NCI-H1930 (cell line): ENCODE measurements around the gene AMOTL1.

Experiments
- DNase-seq, 2 experiments: peaks; one replicate each; lab custom pipeline; 2025; lab: John Stamatoyannopoulos, UW

Gene AMOTL1

DNA sequence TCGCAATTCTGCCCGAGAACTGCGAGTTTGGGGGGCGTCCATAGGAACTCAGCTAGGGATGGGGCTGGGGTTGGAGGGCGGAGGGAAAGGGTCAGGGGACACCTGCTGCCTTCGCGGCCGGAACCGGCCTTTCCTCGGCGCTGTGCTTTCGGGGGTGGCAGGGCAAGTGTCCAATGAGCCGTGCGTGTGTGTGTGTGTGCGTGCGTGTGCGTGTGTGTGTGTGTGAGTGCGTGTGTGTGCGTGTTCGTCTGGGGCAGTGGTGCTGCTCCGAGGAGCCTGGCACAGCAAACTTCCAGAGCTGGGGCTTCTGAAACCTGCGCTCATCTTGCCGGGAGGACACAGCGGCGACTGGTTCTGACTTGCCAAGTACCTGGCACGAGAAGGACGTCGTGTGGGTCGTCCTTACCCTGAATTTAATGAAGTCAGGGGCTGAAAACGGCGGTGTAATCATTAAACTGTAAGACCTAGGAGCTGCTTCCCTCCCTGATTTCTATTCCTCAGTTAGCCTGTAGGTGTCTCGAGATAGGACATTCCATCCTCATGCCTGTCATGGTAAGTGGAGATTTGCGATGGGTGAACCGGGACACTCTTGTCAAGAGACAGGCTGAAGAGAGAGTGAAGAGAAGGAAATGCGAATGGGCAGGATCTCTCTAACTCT is 27.0 kb upstream of the AMOTL1 start:
- peak; percentile 31 to 53 for DNase-seq

DNA sequence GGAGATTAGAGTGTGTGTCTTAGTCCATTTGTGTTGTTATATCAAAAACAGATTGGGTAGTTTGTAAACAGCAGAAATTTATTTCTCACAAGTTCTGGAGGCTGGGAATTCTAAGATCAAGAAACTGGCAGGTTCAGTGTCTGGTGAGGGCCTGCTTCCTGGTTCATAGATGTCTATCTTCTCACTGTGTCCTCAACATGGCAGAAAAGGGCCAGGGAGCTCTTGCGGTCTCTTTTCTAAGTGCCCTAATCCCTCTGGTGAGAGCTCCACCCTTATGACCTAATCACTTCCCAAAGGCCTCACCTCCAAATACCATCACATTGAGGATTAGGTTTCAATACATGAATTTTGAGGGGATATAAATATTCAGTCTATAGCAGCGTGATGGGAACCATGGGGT is 25.5 kb upstream of the AMOTL1 start:
- DNase-seq = no peak

DNA sequence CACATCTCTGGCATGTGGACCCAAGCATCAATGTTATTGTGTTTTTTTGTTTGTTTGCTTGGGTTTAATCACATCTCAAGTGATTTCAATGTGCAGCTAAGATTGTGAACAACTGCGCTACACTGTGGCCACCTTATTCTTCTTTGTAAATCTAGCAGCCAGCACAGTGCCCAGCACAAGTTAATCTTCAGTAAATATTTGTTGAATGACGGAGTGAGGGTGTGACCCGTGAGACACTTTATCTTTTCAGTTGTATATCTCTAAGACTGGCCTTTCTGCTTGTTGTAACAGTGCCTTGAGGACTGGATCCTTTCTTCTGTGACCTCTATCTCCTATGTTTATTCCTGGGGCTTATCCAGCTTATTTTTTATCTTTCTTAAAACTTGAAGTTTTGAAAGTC is 21.4 kb upstream of the AMOTL1 start:
- DNase-seq = no peak

DNA sequence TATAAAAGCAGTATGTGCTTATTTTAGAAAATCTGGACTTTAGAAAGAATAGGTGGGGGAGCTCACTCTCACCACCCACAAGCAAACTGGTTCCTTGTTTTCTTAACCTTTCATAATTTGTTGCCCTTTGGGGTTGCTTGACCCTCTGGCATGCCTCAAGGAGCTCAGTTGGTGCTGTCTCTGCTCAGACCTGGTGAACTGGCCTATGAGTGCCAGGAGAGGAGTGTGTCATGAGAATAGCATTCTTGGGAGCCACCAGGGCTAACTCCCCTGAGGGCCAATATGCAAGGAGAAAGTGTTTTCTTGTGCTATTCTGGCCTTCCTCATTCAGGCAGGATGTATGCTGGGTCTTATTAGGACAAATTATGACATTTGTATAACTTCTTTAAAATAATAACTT is 21.0 kb upstream of the AMOTL1 start:
- no peak for DNase-seq

DNA sequence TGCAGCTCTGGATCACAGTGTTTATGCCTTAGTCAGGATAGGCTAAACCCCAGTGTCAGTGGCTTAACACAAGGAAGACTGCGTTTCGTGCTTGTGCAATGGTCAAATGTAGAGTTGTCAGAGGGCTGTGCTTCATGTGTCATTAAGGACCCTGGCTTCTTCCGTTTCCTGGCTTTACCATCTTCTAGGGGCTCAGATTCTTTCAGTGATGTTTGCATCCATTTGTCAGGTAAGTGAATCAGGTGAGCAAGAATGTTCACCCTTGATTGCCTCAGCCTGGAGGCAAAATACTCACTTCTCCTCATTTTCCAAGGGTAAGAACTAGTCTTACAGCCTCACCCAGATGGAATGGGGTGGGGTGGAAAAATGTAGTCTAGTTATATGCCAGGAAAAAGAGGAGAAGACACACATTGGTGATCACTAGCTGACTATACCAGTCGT is 20.5 kb upstream of the AMOTL1 start:
- no peak for DNase-seq

DNA sequence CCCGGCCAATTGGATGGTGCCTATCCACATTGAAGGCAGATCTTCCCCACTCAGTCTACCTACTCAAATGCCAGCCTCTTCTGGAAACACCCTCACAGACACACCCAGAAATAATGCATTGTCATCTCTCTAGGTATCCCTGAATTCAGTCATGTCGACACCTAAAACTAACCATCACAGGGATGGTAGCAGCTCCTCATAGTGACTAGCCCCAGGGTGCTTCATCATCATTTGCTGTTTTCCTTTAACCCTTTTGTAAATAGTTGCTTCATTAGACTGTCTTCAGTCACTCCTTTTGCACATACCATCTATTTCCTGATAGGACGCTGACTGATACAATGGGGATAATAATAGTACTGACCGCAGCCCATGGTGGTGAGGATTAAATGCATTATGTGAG is 18.8 kb upstream of the AMOTL1 start:
- no peak for DNase-seq

DNA sequence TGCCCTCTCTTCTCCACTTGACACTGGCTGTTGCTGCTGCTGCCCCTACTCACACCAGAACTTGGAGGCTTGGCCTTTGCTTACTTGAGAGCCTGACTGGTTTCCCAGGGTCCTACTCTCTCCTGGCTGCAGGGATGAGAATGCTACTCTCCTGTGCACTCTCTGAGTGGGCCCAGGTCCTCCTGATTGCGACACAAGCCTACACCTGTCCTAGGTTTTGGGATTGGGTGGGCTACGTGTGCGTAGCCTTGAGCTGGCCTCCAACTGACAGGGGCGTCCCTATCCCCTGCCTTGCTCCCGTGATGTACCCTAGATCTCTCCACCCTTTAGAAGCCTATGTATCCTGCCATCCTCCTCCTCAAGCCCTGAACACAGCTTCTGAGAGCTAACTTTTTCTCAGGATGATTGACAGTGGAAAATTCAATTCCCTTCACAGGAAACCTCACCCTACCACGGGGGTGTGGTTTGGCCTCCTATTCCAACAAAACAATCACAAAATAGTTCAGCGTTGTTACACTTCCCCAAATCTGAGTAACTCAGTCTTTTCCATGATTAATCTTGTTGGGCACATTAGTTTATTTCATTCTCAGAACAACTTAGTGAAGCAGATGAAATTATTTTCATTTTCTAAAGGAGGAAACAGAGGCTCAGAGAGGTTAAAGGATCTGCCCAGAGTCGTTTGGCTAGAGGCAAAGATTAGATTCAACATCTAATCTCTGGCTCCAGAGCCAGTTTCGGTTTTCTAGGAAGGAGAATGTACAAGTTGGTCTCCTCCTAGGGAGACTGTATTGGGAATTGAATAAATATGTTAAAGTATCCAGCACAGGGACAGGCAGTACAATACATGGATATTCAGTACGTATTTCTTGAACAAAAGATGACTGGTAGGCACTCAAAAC is 17.6 kb upstream of the AMOTL1 start:
- no peak for DNase-seq

DNA sequence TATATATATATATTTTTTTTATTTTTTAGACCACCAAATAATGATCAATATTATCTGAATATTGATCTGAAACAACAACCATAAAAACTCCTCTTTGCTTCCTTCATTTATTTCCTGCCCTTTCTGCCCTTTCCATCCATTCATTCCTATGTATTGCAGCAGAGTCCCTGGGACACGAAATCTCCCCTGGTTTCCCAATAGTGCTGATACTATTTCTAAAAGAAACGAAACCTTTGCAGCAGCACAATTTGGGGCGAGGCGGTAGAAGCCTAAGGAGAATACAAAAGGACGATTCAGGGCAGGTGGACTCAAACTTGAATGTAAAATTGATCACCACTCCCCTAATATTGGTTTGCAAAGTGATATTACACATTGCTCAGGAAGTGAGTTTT is 16.9 kb upstream of the AMOTL1 start:
- no peak for DNase-seq

DNA sequence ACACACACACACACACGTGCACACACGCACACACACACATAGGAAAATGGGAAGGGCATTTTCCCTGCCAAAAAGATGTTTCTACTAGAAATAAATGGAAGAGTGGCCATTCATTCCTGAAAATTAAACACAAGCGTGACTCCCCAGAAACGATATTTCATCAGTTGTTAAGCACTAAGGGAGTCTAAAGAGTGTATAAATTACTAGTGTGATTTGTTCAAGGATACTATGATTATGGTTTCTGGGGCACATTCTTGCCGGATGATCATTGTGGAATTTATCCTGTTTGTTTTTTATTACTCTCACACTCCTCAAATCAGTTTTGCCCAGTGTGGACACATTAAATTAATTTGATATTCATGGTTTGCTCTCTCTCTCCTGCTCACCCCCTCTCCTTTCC is 16.4 kb upstream of the AMOTL1 start:
- no peak for DNase-seq

DNA sequence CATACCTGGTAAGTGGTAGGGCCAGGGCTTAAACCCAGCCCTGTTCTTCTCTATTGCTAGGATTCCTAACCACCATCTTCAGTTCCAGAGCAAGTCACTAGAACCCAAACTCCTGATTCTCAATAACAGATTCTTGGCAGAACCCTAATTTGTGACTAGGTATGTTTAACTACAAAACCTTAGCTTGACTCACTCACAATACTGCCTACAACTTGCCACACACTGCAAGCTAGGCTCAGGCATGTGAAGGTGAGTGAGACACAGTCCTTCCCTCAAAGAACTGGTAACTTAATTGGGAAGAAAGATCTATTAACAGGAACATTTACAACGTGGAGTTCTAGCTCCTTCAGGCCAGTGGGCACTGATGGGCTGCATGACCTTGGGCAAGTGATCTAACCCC is 14.5 kb upstream of the AMOTL1 start:
- DNase-seq = no peak

DNA sequence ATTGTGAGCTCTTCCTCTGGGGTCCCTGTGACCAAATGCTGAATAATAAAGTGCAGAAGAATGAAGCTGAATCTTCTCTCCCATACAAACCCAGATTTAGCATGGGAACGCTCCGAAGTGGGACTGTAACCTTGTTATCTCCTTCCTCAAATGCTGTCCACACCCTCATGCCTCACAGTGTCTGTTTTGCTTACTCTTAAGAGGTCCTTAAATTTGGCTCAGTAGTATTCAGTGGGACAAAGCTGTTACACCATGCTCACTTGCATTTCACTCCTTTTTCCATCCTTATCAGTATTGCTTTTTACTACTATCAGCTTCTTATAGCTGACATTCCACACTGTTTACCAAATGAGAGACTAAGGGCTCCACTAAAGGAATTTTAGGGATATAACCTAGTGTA is 13.8 kb upstream of the AMOTL1 start:
- no peak for DNase-seq

DNA sequence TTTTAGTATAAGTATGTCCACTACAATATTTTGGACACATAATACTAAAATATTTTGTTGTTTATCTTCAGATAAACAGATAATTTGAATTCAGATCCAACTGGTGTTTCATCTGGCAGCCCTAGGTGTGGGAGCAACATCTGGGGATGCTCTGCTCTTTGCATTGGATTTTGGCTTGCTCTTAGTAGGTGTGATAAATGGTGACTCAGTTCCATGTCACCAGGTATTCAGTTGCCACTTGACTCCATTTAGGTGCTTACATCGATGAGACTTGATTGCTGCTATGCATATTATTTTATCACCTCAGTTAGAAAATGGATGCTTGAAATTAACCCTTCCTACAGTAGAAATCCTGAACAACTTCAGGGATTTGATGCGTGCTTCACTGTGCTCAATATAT is 13.3 kb upstream of the AMOTL1 start:
- DNase-seq = no peak

DNA sequence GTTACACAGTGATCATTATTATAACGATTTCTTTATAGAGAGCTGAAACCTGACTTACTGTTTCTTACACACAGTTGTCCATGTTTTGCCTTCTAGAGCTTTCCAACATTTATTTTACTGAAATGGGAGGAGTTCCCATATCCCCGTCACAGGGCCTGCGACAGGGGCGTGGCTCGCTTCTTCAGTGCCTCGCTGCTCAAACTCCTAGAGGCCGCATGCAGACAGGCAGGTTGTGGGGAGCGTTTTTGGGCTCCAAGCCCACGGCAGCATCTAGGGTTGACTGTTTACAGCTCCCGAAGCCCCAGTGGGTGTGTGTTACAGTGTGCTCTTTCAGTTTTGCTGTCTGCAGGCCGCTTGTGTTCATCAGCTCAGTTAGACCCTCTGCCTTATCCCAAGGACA is 12.7 kb upstream of the AMOTL1 start:
- DNase-seq = no peak

DNA sequence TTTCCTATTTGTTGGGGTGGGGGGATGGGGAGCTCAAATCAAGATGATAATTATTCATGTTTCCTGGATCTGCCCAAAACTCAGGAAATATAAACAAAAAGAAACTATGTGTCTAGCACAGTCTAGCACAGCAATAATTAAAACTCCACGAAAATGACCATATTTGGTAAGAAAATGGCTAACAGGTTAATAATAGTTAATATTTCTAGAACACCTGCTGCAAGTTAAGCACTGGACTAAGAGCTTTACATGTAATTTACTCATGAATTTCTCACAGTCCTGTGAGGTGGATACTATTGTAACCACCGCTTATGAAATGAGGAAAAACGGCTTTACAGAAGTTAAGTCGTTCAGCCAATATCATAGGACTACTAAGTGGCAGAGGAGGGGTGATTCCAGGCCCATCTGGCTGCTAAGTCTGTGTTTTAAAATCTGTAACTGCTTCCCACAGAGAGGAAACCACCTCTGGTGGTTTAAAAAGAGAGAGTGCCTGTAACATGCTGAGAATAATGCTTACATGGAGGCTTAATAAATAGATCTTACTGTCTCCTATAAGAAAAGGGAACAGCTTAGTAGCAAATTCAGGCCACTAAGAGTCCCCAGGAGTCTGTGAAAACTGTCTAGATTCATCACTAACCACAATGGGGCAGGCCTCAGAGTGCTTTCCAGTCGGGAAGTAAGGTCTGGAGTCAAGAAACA is 11.0 kb upstream of the AMOTL1 start:
- DNase-seq = no peak

DNA sequence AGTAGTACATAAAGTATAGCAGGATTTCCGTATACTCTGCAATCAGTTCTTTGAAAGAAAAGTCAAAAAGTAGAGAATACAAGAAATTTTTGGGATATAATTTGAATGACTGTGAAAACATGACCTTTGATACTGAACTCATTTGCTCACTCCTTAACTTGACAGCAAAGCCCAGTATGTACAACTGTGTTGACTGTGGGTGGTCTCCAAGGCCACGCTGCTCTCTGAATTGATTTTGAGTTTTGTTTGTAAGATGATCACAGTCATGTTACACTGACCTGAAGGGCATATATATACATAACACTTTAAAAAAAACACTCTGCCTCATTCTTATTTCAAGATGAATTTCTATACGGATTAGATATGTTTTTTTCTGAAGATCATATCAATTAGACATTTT is 9.5 kb upstream of the AMOTL1 start:
- DNase-seq = no peak

DNA sequence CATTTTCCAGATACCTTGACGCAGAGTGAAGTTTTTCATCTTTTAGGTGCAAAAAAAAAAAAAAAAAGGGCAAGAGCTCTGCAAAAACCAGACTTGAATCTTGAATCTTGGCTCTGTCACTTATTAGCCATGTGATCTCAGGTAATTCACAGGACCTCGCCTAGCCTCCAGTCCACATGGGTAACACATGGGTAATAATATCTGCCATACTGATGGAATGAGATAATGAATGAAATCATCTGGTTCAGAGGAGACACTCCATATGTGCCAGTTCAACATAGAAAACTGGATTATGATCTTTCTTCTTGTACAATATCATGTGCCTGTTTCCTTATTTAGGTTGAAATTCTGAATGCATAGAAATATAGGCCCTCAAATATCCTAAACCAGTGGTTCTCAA is 8.6 kb upstream of the AMOTL1 start:
- DNase-seq = no peak

DNA sequence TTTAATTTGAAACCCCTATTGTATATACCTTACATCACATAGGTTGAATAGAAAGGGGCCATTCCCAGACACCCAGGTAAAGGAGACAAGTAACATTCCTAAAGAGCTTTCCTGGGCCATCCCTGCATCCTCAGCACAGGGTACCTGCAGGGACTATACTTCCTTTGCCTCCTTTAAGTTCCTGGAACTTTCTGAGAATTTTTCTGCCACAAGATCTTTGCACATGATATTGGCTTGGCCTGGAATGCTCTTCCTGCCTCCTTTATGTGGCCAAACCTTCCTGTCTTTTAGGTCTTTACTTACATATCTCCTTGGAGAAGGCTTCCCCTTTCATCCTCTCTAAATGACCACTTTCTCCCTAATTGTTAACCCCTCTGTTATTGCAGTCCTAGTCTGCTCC is 7.9 kb upstream of the AMOTL1 start:
- no peak for DNase-seq

DNA sequence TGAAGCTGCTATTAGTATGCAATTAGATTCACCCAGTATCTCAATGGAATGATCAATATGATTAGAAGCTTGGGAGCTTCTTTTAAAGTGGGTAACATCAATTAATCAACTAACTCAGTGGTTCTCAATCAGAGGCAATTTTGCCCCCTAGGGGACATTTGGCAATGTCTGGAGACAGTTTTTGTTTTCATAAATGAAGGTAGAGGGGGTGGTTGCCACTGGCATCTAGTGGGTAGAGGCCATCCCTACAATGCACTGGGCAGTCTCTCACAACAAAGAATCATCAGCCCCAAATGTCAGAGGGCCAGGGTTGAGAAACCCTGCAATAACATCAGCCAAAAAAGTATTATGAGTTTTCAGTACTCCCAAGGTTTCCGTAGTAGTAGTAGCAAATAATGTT is 5.9 kb upstream of the AMOTL1 start:
- DNase-seq = no peak

DNA sequence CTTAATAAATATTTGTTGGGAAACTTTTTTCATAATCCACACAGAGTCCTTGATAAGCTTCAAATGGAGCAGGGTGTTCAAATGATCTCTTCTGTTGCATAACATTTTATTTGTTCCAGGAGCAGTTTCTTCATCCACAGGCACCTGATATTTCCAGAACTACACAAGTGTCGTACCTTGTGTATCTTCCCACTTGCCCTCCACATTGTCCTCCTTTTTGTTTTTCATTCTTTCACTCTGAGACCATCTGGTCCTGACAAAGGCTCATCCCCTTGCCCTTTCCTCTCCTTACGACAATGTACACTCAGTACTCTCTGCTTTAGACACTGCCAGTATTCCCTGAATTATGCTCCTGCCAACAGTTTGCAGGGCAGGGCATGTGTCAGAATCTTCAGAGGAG is 5.2 kb upstream of the AMOTL1 start:
- no peak for DNase-seq

DNA sequence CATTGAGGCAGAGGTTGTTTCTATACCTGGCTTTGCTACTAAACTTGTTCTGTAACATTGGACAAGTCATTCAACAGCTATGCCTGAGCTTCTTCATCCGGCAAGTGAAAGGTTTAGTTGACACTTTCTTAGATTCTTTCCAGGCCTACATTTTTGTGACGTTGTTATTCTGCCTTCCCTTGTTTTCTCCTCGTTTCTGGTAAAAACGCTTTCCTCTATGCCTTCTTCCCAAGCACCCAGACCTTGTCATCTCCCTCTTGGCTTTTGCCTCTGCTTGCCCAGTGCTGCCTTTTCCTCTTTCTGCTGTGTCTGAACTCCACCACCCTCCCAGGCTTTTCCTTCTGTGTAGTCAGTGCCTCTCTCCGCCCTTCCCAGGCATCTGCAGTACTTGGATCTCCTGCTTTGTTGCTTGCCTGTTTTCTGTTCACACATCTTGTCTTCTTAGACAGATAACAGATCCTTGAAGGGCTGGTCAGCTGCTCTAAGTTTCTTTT is 1.4 kb upstream of the AMOTL1 start:
- no peak for DNase-seq

DNA sequence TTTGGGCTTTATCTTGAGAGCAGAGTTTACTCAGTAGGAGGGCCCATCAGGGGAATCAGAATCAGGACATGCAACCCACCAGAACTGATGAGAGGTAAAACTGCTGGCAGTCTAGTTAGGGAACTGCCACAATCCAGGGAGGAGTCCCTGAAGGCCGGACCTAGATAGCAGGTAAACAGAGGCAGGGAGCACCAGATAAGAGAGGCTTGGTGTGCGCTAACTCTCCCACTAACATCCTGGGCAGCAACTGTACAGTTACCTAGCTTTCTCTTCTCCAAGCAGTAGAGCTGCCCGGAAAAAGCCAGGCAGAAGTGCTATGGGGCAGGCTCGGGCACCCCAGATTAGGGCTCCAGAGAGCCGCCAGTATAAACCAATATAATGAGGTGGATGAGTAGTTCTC is 865 bp upstream of the AMOTL1 start:
- no peak for DNase-seq

DNA sequence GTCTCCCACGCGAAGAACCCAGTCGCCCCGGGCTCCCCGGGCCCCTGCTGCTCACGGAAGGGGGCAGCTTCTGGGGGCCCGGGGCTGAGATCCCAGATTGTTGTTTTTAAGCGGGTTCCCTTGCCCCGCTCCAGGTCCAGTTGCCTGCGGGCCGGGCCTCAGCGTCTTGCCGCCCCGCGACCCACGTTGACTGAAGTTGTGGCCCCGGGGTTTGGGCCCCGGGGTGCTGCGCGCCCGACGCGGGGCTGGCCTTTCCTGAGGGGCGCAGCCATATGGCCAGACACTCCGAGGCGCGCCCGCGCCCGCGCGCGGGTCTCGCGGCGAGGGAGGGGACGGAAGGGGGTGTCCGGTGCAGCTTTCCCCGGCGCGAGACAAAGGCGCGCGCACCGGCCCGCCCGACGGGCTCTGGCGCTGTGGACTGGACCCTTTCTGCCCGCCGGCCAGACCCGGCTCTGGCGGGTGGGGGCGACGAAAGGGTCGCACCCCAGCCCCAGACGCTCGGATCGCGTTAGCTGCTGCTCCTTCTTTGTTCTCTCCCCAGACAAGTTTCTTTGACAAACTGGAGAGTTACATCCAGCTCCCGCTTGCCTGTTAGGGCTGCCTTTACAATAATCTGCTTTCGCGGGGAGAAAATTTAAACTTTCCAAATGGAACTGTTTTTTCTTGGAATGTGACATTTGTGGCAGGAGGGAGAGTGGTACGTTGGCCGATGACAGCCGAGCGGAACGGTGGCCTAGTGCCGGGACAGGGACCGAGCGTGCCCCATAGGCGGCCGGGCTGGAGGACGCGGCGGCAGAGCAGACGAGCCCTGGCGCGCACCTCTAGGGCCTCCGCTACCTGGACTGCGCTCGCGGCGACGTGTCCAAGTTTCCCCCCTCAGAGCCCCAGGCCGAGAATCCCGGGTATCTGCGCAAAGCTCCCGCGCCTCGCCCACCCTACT is 716 bp downstream of the AMOTL1 start:
- no peak for DNase-seq
